GM12801 (cell line): ENCODE measurements around the gene NEUROD2.

ENCODE experiments used
- TF ChIP-seq, protein P1 (sequence below): IDR thresholded peaks from one replicate; pipeline ENCODE4 v1.5.1; 2011; ENCODE audit warnings: control low read depth; ENCODE audit not compliant: insufficient read length; ENCODE audit errors: extremely low read depth

NEUROD2 gene

GRCh38 chr17:39602533-39603303, 5.0 kb downstream of the NEUROD2 start:
- TF ChIP-seq, protein P1, sequence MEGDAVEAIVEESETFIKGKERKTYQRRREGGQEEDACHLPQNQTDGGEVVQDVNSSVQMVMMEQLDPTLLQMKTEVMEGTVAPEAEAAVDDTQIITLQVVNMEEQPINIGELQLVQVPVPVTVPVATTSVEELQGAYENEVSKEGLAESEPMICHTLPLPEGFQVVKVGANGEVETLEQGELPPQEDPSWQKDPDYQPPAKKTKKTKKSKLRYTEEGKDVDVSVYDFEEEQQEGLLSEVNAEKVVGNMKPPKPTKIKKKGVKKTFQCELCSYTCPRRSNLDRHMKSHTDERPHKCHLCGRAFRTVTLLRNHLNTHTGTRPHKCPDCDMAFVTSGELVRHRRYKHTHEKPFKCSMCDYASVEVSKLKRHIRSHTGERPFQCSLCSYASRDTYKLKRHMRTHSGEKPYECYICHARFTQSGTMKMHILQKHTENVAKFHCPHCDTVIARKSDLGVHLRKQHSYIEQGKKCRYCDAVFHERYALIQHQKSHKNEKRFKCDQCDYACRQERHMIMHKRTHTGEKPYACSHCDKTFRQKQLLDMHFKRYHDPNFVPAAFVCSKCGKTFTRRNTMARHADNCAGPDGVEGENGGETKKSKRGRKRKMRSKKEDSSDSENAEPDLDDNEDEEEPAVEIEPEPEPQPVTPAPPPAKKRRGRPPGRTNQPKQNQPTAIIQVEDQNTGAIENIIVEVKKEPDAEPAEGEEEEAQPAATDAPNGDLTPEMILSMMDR = no peak

DNA sequence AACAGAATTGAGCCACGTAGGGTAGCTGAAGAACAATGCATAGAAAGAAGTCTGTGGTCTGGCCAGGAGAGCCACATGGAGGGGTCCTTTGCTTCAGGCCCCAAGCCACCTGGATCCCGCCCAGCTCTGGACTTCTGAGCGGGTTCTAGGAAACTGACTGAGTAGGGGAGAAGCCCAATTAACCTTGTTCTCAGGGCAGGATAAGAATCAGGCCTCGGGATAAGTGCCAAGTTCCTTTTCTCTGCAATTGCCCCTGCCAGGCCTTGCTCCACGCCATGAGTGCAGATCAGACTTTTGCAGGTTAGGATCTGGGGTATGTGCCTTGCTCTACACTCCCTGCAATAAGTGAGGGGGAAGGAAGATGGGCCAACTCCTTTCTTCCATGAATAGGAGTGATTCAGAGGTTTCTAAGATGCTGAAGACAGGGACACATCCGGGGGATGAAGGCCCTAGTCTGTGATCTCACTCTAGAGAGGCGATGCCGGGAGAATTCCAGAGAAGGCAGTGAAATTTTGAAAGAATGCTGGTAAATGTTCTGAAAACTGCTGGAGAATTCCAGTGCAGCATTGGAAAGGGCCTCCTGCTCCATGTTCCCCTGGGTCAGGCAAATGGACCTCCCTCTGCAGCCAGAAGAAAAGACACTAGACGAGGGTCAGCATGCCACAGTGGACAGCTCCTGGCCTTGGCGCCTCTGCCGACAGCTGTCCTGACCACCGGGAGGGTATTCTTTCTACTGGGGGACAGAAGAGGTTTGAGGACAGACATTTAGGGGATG, 5.8 kb downstream of the NEUROD2 start:
- TF ChIP-seq, protein P1 = no peak

DNA sequence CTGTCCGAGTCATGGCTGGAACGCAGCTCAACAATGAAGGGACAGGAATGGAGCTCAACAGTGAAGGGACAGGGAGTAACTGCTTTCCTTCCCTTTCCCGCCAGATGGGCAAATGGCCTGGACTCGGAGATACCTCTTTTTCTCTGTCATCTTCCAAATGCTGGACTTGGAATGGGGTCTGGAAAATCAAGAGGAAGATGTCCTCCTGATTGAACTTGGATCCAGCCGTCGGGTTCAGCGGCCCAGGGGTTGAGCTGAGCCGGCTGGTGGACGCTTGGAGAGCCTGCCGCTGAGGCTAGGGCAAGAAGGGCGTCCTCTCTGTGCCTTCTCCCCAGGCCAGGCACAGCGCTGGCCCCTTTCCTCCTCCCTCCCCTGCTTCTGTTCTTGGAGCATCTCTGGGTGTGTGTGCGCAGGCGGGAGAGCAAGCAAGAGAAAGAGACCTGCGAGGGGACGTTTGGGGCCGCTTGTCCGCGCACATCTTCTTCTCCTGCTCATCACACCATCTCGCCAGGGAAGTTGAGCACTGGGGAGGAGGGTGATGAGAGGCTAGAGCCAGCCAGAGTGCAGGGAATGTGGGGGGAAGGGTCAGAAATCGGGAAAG, 6.6 kb downstream of the NEUROD2 start:
- TF ChIP-seq, protein P1 = no peak

GRCh38 chr17:39600288-39600996, 7.3 kb downstream of the NEUROD2 start:
- TF ChIP-seq, protein P1 = no peak

- TF ChIP-seq, protein P1 = no peak
Measured at GRCh38 chr17:39599665-39600231, 8.0 kb downstream of the NEUROD2 start.

DNA sequence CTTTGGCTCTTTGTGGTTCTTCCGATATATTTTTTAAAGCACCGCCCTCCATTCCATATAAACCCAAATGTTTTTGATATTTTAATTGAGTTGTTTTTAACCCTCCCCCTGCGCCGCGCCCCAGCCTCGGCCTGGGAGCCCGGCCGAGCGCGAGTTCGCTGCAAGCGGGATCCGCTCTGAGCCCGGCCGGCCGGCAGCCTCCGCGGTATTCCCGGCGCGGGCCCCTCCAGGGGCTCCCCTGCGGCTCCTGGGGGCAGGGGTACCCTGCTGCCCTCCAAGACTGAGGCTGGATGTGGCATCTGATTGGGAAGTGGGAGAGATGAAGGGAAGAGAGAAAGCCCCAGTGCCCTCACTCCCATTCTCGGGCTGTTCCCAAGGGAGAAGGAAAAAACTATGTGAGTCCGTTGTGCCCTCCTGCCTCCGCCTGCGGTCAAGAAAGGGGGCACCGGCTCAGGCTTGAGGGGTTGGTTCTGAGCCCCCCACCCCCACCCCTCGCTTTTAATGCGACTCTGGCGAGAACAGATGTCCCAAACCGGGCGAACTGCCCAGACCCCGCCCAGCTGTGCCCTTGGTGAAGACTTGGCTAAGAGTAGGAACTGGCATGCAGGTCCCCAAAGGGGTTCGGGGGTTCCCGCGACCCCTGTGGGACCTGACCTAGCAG, 8.6 kb downstream of the NEUROD2 start:
- TF ChIP-seq, protein P1 = no peak
